Measurements from ENCODE around the gene CRB3. TPM values are rescaled to one million over a fixed set of nuclear protein-coding genes. Genes with fewer than 3 reads are reported as not detected.
"Not testable (repeated sequence)": the region's sequence is repeated elsewhere in the genome, so short reads cannot be mapped to it uniquely, and the experiment has no call there.

CRB3 gene
- total RNA-seq, 2 donors from 2014 or later, result 23.1 to 39.3 TPM

DNA sequence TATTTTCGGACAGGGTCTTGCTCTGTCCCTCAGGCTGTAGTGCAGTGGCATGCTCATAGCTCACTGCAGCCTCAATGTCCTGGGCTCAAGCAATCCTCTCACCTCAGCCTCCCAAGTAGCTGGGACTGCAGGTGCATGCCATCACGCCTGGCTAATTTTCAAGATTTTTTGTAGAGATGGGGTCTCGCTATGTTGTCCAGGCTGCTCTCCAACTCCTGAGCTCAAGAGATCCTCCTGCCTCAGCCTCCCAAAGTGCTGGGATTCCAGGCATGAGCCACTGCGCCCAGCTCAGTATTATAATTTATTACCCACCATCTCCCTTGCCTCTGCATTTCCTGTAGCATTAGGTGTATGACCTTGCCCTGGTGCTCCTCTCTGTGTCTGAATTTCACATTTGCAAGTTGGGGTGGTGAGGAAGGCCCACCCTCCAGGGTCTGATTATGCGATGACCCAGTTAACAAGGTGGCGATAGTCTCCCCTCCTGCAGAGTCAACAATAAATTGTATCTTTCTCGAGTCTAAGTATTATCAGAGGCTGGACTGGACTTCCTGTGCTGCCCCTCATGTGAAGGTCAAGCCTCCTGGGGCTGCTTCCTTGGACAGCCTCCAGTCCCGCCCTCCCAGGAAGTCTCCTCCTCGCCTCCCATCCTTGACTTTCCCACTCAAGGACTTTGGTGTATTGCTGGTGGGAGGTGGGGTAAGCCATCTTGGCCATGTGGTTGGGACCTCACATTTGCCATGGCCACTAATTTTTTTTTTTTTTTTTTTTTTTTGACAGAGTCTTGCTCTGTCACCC, 39.5 kb downstream of the CRB3 start:
- no peak for TF ChIP-seq POLR2A (IDR thresholded peaks at IDR 0.05)
- no peak for TF ChIP-seq POLR2AphosphoS5 (IDR thresholded peaks at IDR 0.05)
- TF ChIP-seq, protein P1, sequence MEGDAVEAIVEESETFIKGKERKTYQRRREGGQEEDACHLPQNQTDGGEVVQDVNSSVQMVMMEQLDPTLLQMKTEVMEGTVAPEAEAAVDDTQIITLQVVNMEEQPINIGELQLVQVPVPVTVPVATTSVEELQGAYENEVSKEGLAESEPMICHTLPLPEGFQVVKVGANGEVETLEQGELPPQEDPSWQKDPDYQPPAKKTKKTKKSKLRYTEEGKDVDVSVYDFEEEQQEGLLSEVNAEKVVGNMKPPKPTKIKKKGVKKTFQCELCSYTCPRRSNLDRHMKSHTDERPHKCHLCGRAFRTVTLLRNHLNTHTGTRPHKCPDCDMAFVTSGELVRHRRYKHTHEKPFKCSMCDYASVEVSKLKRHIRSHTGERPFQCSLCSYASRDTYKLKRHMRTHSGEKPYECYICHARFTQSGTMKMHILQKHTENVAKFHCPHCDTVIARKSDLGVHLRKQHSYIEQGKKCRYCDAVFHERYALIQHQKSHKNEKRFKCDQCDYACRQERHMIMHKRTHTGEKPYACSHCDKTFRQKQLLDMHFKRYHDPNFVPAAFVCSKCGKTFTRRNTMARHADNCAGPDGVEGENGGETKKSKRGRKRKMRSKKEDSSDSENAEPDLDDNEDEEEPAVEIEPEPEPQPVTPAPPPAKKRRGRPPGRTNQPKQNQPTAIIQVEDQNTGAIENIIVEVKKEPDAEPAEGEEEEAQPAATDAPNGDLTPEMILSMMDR (IDR thresholded peaks at IDR 0.05), result no peak
- Histone ChIP-seq H3K36me3 (no peaks in the 10 kb centered on the region), H3K27ac (no peak overlapping the region), H3K4me1 (replicated peaks) (peaks cover 4% of the 10 kb centered on the region), H3K9me3 (no peaks in the 10 kb centered on the region), H3K27me3 (replicated peaks; ENCODE audit: insufficient read depth) (peaks cover 15% of the 10 kb centered on the region), H3K4me3 (no peak overlapping the region)
- WGBS, result 68% methylated on average over 9 of the region's 9 CpGs
- intact Hi-C loops (cut with DNase I), result no loop called here
- DNase-seq (ENCODE audit: low spot score), result no peak

- H3K9me3 ChIP-seq; H3K27ac ChIP-seq; DNase-seq (ENCODE audit: low spot score); H3K4me3 ChIP-seq; H3K27me3 ChIP-seq (replicated peaks; ENCODE audit: insufficient read depth); intact Hi-C loops (cut with DNase I); H3K36me3 ChIP-seq; H3K4me1 ChIP-seq (replicated peaks): not testable (repeated sequence)
- 84% methylated on average over 9 of the region's 9 CpGs for WGBS
Observed at GRCh38 chr19:6508028-6508771, 44.1 kb downstream of the CRB3 start.

- Histone ChIP-seq H3K4me1 (replicated peaks) (no peaks in the 10 kb centered on the region), H3K27ac (no peak overlapping the region), H3K36me3 (no peaks in the 10 kb centered on the region), H3K27me3 (replicated peaks; ENCODE audit: insufficient read depth) (no peaks in the 10 kb centered on the region), H3K4me3 (no peak overlapping the region), H3K9me3 (no peaks in the 10 kb centered on the region)
- intact Hi-C loops (cut with DNase I), result no loop called here
- DNase-seq (ENCODE audit: low spot score), result no peak
- 66% methylated on average over 20 of the region's 20 CpGs for WGBS
- TF ChIP-seq POLR2AphosphoS5 (IDR thresholded peaks at IDR 0.05) (no peak), POLR2A (IDR thresholded peaks at IDR 0.05) (no peak)
- TF ChIP-seq, protein P1 (IDR thresholded peaks at IDR 0.05), result no peak
Observed at GRCh38 chr19:6509118-6509971, 45.3 kb downstream of the CRB3 start.

- Histone ChIP-seq H3K36me3 (no peaks in the 10 kb centered on the region), H3K4me1 (replicated peaks) (no peaks in the 10 kb centered on the region), H3K9me3 (no peaks in the 10 kb centered on the region), H3K27me3 (replicated peaks; ENCODE audit: insufficient read depth) (no peaks in the 10 kb centered on the region), H3K4me3 (no peak overlapping the region), H3K27ac (no peak overlapping the region)
- no peak for DNase-seq (ENCODE audit: low spot score)
- intact Hi-C loops (cut with DNase I), result no loop called here
- 82% methylated on average over 7 of the region's 7 CpGs for WGBS
- no peak for TF ChIP-seq POLR2A (IDR thresholded peaks at IDR 0.05)
- TF ChIP-seq, protein P1 (IDR thresholded peaks at IDR 0.05), result no peak
- TF ChIP-seq POLR2AphosphoS5 (IDR thresholded peaks at IDR 0.05), result no peak
Observed at GRCh38 chr19:6510618-6511017, 46.5 kb downstream of the CRB3 start.

GRCh38 chr19:6514089-6514488, 50.0 kb downstream of the CRB3 start:
- 73% methylated on average over 9 of the region's 9 CpGs for WGBS
- no peak for TF ChIP-seq POLR2A (IDR thresholded peaks at IDR 0.05)
- no peak for TF ChIP-seq POLR2AphosphoS5 (IDR thresholded peaks at IDR 0.05)
- TF ChIP-seq, protein P1 (IDR thresholded peaks at IDR 0.05), result no peak
- Histone ChIP-seq H3K27me3 (replicated peaks; ENCODE audit: insufficient read depth) (no peaks in the 10 kb centered on the region), H3K4me1 (replicated peaks) (no peaks in the 10 kb centered on the region), H3K36me3 (no peaks in the 10 kb centered on the region), H3K9me3 (no peaks in the 10 kb centered on the region), H3K27ac (no peak overlapping the region), H3K4me3 (no peak overlapping the region)
- no peak for DNase-seq (ENCODE audit: low spot score)
- intact Hi-C loops (cut with DNase I), result no loop called here

Data from prostate gland (tissue), 2 donors.